DMS53 treated with DMSO at 0.1 percent for 48 hours (cell line): ENCODE data around the gene MLLT6.

Experiments used
- DNase-seq: peaks from one replicate; lab custom pipeline; 2025; ENCODE audit not compliant: unreplicated experiment; lab: John Stamatoyannopoulos, UW

Gene MLLT6

DNA sequence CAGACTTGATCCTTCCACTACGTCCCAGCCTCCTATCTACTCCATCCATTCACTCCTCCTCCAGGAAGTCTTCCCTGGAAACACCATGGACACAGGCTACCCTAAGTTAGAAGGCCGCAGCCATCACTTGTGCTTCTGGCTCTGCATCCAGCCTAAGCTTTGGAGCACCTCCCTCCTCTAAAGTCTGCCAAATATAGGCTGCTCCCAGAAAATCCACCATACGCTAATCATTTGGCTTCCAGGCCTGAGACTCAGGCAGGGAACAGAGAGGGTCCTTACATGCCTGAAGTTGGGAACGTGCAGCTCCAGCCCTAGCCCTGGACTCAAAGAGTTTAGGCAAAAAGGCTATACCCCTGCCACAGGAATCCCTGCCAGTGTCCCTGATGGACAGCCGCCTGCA, 36.4 kb downstream of the MLLT6 start:
- DNase-seq = no peak

DNA sequence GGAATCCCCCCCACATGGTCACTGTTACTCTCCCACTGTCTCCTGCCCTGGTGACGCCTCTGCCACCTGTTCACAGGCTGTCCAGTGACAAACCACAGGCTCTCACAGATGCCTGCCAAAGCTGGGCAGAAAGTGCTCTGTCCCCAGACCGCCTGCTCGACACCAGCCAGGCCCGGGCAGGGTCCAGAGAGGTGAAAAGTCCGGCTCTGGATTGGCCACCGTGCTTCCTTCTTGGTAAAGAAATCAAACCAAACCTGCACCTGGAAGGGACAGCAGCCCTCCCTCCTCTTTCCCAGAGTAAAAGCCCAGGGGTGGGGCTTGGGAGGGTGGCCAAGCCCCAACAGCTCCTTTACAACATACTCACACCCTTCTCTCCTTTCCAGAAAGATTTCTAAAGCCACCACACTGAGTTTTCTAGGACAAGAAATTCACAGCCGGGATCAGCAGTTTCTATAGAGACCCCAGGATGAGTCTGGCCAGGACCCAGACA, 36.9 kb downstream of the MLLT6 start:
- DNase-seq = no peak

GRCh38 chr17:38742411-38743308, 37.6 kb downstream of the MLLT6 start:
- DNase-seq = peak; percentile 36

GRCh38 chr17:38743556-38744171, 38.6 kb downstream of the MLLT6 start:
- DNase-seq = peak; percentile 22

DNA sequence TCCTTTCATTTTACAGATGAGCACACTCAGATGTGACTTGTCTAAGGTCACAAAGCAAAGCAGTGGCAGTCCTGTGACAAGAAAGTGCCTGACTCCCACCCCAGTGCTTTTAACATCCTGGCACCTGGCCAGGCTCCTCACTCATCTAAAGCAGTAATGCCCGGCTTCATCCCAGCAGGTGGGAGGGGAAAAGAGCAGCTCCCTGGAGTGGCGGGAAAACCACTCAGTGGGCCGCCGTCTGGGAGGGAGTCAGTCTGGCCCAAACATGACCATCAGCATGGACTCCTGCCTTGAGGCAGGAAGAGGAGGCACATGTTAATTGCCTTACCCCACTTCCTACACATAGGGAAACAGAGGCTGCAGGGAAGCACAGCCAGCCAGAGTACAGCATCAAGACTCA, 40.5 kb downstream of the MLLT6 start:
- DNase-seq = no peak

DNA sequence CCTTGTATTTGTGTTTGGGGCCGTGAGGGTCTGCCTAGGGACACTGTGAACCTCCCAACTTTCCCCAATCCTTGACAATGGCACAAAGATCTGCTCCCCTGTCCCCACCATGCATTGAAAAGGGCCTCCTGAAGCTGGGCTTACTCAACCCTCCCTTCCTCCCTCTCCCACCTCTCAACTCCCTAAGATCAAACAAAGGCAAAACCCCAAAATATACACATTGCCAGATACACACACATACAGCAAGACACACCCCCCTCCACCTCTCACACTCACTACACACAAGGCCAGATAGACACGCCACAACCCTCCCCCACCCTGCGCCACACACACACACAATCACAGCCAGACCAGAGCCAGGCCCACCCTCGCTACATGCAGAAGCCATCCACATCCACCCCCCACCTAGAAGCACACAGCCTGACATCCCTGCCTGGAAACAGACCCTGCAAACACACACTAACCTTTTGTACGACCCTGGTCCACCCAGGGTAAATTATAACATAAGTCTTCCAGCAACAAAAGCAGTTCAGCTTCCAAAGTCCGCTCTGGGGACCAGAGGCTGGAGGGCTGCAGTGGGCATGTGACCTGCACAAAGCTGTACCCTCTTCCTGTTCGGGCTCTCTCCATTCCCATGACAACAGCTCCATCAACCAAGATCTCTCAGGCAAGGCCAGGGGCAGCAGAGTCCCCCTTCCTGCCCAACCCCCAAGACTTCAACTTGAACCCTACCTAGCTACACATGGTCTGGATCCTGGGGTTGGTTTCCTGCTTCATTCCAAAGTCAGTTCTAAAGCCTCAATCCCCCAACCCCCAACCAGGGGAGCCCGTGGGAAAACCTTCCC, 41.2 kb downstream of the MLLT6 start:
- DNase-seq = no peak

GRCh38 chr17:38746849-38747462, 41.9 kb downstream of the MLLT6 start:
- no peak for DNase-seq

- DNase-seq = no peak
Measured at GRCh38 chr17:38747463-38748148, 42.5 kb downstream of the MLLT6 start.

- DNase-seq = peak; percentile 35
Measured at GRCh38 chr17:38748149-38748891, 43.2 kb downstream of the MLLT6 start, which contains the start of gene PCGF2. TSS of gene PCGF2 (minus strand) at chr17:38748336. CDS start at chr17:38740402, 7,934 bp downstream.

- no peak for DNase-seq
Measured at GRCh38 chr17:38748892-38749222, 43.8 kb downstream of the MLLT6 start.

DNA sequence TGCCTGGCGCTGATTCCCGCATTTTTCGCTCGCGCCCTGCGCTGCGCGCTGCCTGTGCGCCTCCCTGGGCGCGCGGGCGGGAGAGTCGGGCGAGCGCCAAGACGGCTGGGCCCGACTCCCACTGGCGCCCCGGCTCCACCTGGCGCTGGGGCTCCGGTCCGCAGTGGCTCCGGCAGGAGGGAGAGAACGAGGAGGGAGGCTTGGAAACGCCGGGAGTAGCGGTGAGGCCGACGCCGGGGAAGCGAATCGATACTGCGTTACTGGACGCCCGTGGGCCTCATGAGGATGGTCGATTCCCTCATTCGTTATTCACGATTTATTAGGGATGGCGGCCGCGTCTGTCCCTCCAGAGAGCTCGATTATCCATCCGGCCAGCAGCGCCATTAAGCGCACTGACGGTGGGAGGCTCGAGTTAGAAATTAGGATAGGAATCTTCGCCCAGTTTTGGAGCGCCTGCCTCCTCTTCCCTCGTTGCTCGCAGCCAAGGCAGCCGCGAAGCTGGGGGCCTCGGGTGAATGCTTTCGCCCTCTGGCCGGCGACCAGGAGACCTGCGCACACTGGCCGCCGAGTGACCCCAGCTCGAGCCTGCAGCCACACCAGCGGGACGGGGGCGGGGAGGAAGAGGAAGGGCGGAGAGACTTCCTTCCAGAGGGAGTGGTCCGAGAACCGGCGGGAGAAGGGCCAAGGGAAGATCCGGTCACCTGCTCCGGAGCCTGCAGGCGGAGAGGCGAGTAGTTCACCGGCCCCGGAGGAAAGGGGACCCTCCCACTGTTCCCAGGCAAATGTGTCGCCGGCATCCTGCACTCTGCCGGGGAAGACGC, 44.4 kb downstream of the MLLT6 start:
- peak; percentile 56 for DNase-seq

DNA sequence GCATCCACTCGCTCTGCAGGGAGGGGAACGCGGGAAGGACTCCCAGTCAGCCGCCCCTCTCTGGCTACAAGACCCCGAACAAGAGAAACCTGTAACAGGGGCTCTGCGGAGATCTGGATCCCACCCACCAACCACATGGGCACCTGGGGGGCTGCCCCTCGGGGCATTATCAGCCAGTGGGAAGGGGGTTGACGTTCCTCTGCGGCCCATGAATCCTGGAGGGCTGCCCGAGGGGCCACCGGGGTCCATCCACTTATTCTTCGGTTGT, 44.9 kb downstream of the MLLT6 start:
- no peak for DNase-seq

DNA sequence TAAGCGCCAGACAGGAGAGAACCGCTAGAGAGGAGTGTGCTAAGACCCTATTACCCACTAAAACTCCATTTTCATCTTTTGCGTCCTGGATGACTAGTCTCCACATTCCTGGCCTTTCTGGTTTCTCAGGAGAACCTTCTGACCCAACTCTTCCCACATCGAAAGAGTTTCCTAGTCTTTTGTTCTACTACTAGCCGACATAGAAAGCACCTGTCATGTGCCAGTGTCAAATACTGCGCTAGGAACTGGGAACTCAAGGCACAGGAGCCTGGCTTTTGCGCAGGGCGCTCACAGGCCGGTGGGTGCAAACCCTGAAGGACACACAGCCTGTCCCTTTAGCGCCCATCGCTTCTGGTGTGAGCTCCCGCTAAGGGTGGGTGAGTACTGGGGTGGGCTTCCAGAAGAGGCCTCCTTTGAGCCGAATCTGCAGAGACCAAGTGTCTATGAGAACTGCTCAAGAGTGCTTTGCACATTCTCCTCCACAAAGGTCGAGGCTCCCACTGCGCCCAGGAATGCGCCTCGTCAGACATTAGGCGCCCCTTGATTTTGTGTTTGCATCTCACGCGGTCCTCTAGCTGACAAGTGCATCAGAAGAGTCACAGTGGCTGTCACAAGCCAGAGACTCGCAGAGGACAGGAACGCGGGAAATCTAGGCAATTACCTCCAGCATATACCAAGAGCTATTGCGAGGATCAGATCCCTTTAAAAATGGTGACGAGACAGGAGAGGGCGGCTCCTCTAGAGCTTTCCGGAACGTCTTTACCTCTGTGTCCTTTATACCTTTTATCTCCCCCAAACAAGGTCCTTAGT, 45.4 kb downstream of the MLLT6 start:
- DNase-seq = peak; percentile 47

GRCh38 chr17:38751144-38751807, 46.2 kb downstream of the MLLT6 start:
- peak; percentile 47 for DNase-seq

DNA sequence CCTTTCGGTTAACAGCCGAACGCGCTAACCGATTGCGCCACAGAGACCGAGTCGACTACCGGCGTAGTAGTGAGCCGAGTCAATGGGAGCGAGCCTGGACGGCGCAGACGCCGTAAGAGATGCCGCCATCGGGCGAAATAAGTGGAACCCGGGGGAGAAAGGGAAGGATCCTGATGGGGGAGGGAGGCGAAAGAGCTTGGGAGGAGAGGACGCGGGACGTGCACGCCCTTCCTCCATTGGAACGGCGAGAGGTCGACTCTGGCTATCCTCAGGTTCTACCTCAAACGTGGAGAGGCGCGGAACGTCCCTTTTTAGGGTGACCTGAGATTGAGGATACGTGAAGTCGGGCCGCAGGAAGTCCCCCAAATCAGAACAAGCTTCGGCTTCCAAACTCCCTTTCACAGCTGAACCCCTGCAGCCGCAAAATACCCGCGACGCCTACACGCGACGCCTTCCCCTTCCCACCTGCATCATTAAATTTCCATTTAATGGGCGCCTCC, 46.8 kb downstream of the MLLT6 start:
- peak; percentile 67 for DNase-seq

GRCh38 chr17:38752308-38753070, 47.4 kb downstream of the MLLT6 start, which contains the start of gene PSMB3:
TSS of gene PSMB3 (plus strand) at chr17:38752741. CDS start at chr17:38752827, 86 bp downstream.
- peak; percentile 98 for DNase-seq

DNA sequence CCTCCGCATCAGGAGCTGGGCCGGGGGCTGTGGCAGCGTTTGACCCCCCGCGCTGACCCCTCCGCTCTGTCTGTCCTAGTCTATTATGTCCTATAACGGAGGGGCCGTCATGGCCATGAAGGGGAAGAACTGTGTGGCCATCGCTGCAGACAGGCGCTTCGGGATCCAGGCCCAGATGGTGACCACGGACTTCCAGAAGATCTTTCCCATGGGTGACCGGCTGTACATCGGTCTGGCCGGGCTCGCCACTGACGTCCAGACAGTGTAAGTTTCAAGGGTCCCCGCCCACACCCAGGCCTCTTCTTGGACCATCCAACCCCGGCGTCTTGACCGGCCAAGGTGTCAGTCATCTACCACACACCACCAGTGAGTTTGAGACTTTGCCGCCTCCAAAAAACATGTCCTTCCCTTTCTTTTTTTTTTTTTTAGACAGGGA, 48.0 kb downstream of the MLLT6 start:
- DNase-seq = no peak
